K562 (cell line): ENCODE measurements around the gene TSPAN18. TPM values are rescaled to one million over a fixed set of nuclear protein-coding genes. Genes with fewer than 3 reads are reported as not detected.

Source experiments
- ATAC-seq: fragments of 200-7000 bp; cut with Tn5 transposase; 3 replicates; pipeline ENCODE4 v1.9.1; 2020; ENCODE audit warnings: moderate library complexity
- BruUV-seq: library from RNA; stranded (reverse); fragments of 400-500 nt; replicated peaks from 2 replicates; lab custom pipeline; 2021; lab: Mats Ljungman, UMichigan
- CTCF ChIA-PET: fragments of 300-600 bp; formaldehyde crosslinking; extraction: SDS; loops from one replicate; lab custom pipeline; 2021; ENCODE audit warnings: low intra/inter-chr PET ratio; lab: Yijun Ruan, JAX
- POLR2A ChIA-PET: fragments of 300-600, 350-650 bp; sonication (Branson Sonifier 250); formaldehyde crosslinking; extraction: SDS; loops from one replicate; lab custom pipeline; 2021; ENCODE audit warnings: antibody characterized with exemption, inconsistent platforms; lab: Yijun Ruan, JAX
- DNase-seq, 4 experiments: peaks; one replicate each; pipeline versions ENCODE4 v3.0.0 to v3.0.0-alpha.2; 2011 to 2018; ENCODE audit warnings: low spot score in 3 of 4, mixed read lengths in 3 of 4; ENCODE audit errors: extremely low read depth in 1 of 4
- FAIRE-seq: peaks from 2 replicates; lab custom pipeline; 2011; peaks lifted over from hg19 to GRCh38; lab: Jason Lieb, UNC
- H2AFZ ChIP-seq: 2 replicates; pipeline ENCODE4 v1.6.0; 2011; ENCODE audit warnings: low read depth, low read length, control low read depth, inconsistent platforms
- H3K27ac ChIP-seq: fragments of 200-600 bp; 3 replicates; pipeline ENCODE4 v1.8.0; 2011; ENCODE audit warnings: low read depth, mild to moderate bottlenecking, control low read depth, inconsistent platforms, low read length, moderate library complexity, mixed read lengths; ENCODE audit errors: extremely low read depth
- H3K27me3 ChIP-seq, 2 experiments: fragments of 300-600 bp in 1 of 2; 2 replicates in 1 of 2; 3 replicates in 1 of 2; pipeline versions ENCODE4 v1.6.0 to v1.8.0; 2011; ENCODE audit warnings: inconsistent platforms in 2 of 2, low read length in 2 of 2, mild to moderate bottlenecking in 1 of 2, mixed read lengths in 1 of 2, moderate library complexity in 1 of 2; ENCODE audit not compliant: control insufficient read depth in 2 of 2, insufficient read depth in 2 of 2
- H3K36me3 ChIP-seq: fragments of 300-600 bp; 3 replicates; pipeline ENCODE4 v1.8.0; 2011; ENCODE audit warnings: mild to moderate bottlenecking, low read length, inconsistent platforms; ENCODE audit not compliant: control insufficient read depth, insufficient read depth
- H3K4me1 ChIP-seq, 2 experiments: fragments of 200-600 bp in 1 of 2; replicated peaks in 1 of 2; 2 replicates in 1 of 2; 3 replicates in 1 of 2; pipeline versions ENCODE4 v1.5.1 to v1.8.0; 2011; ENCODE audit warnings: inconsistent platforms in 2 of 2, low read length in 2 of 2, mild to moderate bottlenecking in 1 of 2, mixed read lengths in 1 of 2, moderate library complexity in 1 of 2; ENCODE audit not compliant: control insufficient read depth in 2 of 2, insufficient read depth in 2 of 2
- H3K4me2 ChIP-seq: 2 replicates; pipeline ENCODE4 v1.6.1; 2011; ENCODE audit warnings: low read length, control low read depth, inconsistent platforms, mixed read lengths; ENCODE audit not compliant: insufficient read depth
- H3K4me3 ChIP-seq: fragments of 200-600 bp; sonication (generic), shearing (Covaris generic); 2 replicates; pipeline ENCODE4 v1.5.1; 2016; ENCODE audit warnings: control low read depth, inconsistent platforms
- H3K79me2 ChIP-seq: fragments of 200-600 bp; 3 replicates; pipeline ENCODE4 v1.8.0; 2011; ENCODE audit warnings: low read length, inconsistent platforms; ENCODE audit not compliant: control insufficient read depth, insufficient read depth
- H3K9ac ChIP-seq, 2 experiments: 2 replicates each; pipeline versions ENCODE4 v1.6.0 to v1.6.1; 2011; ENCODE audit warnings: low read depth in 2 of 2, low read length in 2 of 2, control low read depth in 1 of 2, inconsistent platforms in 1 of 2, mild to moderate bottlenecking in 1 of 2, mixed read lengths in 1 of 2; ENCODE audit not compliant: insufficient read depth in 1 of 2
- H3K9me1 ChIP-seq: one replicate; pipeline ENCODE4 v1.6.0; 2011; ENCODE audit warnings: inconsistent platforms, mild to moderate bottlenecking, low read length, moderate library complexity; ENCODE audit not compliant: control insufficient read depth, insufficient read depth
- H3K9me3 ChIP-seq: replicated peaks from 2 replicates; pipeline ENCODE4 v1.5.1; 2011; ENCODE audit warnings: low read depth, low read length, inconsistent platforms; ENCODE audit not compliant: control insufficient read depth, insufficient read depth
- H4K20me1 ChIP-seq: replicated peaks from 2 replicates; pipeline ENCODE4 v1.6.1; 2011; ENCODE audit warnings: low read length, inconsistent platforms, mixed read lengths; ENCODE audit not compliant: control insufficient read depth, insufficient read depth
- CEBPB ChIP-seq: fragments of 450-650 bp; IDR thresholded peaks from 2 replicates; pipeline ENCODE4 v1.6.1; 2016; ENCODE audit warnings: missing genetic modification characterization, missing compliant biosample characterization
- CXXC5 ChIP-seq: fragments of 250-450 bp; sonication (Bioruptor Pico); IDR thresholded peaks from 2 replicates; pipeline ENCODE4 v1.8.0; 2022; ENCODE audit warnings: inconsistent platforms, mild to moderate bottlenecking, moderate library complexity
- ETV5 ChIP-seq: sonication (generic); formaldehyde crosslinking; IDR thresholded peaks from 2 replicates; pipeline ENCODE4 v1.4.0; 2020; ENCODE audit warnings: low read depth, mild to moderate bottlenecking, missing genetic modification reagents
- LCOR ChIP-seq: sonication (generic); formaldehyde crosslinking; IDR thresholded peaks from 2 replicates; pipeline ENCODE4 v1.8.0; 2022; ENCODE audit warnings: mild to moderate bottlenecking, missing genetic modification reagents
- RBFOX2 ChIP-seq: fragments of 200-400 bp; formaldehyde crosslinking; IDR thresholded peaks from 2 replicates; pipeline ENCODE4 v1.6.1; 2017; ENCODE audit warnings: low read depth, mild to moderate bottlenecking, low read length, moderate library complexity
- SNIP1 ChIP-seq: fragments of 450-650 bp; IDR thresholded peaks from 2 replicates; pipeline ENCODE4 v1.7.1; 2017; ENCODE audit warnings: low read depth, mild to moderate bottlenecking
- STAT5B ChIP-seq: fragments of 250-450 bp; sonication (Bioruptor Pico); IDR thresholded peaks from 2 replicates; pipeline ENCODE4 v1.8.0; 2021; ENCODE audit warnings: mild to moderate bottlenecking, inconsistent platforms
- TGIF2 ChIP-seq: sonication (generic); formaldehyde crosslinking; IDR thresholded peaks from 2 replicates; pipeline ENCODE4 v1.8.1; 2022; ENCODE audit warnings: mild to moderate bottlenecking, missing genetic modification reagents, moderate library complexity
- TRIM28 ChIP-seq: fragments of 450-650 bp; IDR thresholded peaks from 2 replicates; pipeline ENCODE4 v1.6.1; 2017
- XRCC3 ChIP-seq: fragments of 450-650 bp; IDR thresholded peaks from 2 replicates; pipeline ENCODE4 v1.6.1; 2017; ENCODE audit warnings: mild to moderate bottlenecking, moderate library complexity
- ZC3H11A ChIP-seq: IDR thresholded peaks from 2 replicates; pipeline ENCODE4 v1.6.1; 2012; ENCODE audit warnings: low read depth, low read length, improper control_type of control experiment
- ZNF143 ChIP-seq: sonication (generic); formaldehyde crosslinking; IDR thresholded peaks from 2 replicates; pipeline ENCODE4 v1.9.0; 2022; ENCODE audit warnings: mild to moderate bottlenecking, missing genetic modification reagents
- ZNF146 ChIP-seq: IDR thresholded peaks from one replicate; pipeline ENCODE4 v1.6.1; 2018; ENCODE audit warnings: missing compliant biosample characterization; ENCODE audit not compliant: unreplicated experiment
- ZNF3 ChIP-seq: fragments of 250-450 bp; sonication (Bioruptor Pico); IDR thresholded peaks from 2 replicates; pipeline ENCODE4 v1.5.0; 2021; ENCODE audit warnings: mild to moderate bottlenecking, moderate library complexity
- ZNF785 ChIP-seq: fragments of 250-450 bp; sonication (Bioruptor Pico); IDR thresholded peaks from 2 replicates; pipeline ENCODE4 v1.4.0; 2020; ENCODE audit warnings: mild to moderate bottlenecking
- WGBS: fragments of 100-300 bp; shearing (Covaris generic); methylation state at CpG from one replicate; pipeline ENCODE4 v1.1.6; 2016; ENCODE audit warnings: low coverage, mixed read lengths; ENCODE audit not compliant: insufficient coverage; ENCODE audit errors: missing lambda C conversion rate; 5-methylcytosine and 5-hydroxymethylcytosine counted together
- in situ Hi-C: fragments of 300-500 bp; cut with MboI; formaldehyde crosslinking; loops from 4 replicates; pipeline ENCODE4 v1.15.0; 2018; ENCODE audit warnings: inconsistent platforms, mixed read lengths
- intact Hi-C: fragments of 100-400 bp; cut with micrococcal nuclease; formaldehyde crosslinking; loops from 2 replicates; pipeline ENCODE4 v1.14.2; 2022
- polyA plus RNA-seq, 8 experiments: library from polyadenylated mRNA; depleted of rRNA in 4 of 8; stranded (reverse) in 5 of 8; unstranded in 3 of 8; fragments of >200 nt; fragmentation: Nextera tagmentation in 2 of 8; fragmentation: Illumina TruSeq in 1 of 8; extraction: Ambion mirVana in 2 of 8; extraction: Trizol in 1 of 8; gene quantifications; 2 replicates each; pipeline versions ENCODE4 v1.2.1 to v1.2.3, GENCODE V29; 2011 to 2014; ENCODE audit warnings: inconsistent platforms in 1 of 8, missing spikeins in 1 of 8
- total RNA-seq, 7 experiments: library from RNA; depleted of rRNA in 6 of 7; stranded (reverse); fragments of >200 nt in 6 of 7; fragmentation: Illumina TruSeq in 2 of 7; extraction: Trizol in 2 of 7; gene quantifications; 2 replicates each; pipeline versions ENCODE4 v1.2.1 to v1.2.3, GENCODE V29; 2011 to 2021; ENCODE audit warnings: low replicate concordance in 1 of 7
- TF ChIP-seq, protein P1 (sequence below): fragments of 450-650 bp; IDR thresholded peaks from 2 replicates; pipeline ENCODE4 v1.6.1; 2016; ENCODE audit warnings: missing biosample characterization, missing genetic modification characterization
- TF ChIP-seq, protein P2 (sequence below): sonication (generic); formaldehyde crosslinking; IDR thresholded peaks from 2 replicates; pipeline ENCODE4 v1.8.1; 2022; ENCODE audit warnings: missing genetic modification reagents
- TF ChIP-seq, protein P3 (sequence below): fragments of 450-650 bp; IDR thresholded peaks from one replicate; pipeline ENCODE4 v1.6.1; 2018; ENCODE audit warnings: mild to moderate bottlenecking, moderate library complexity; ENCODE audit not compliant: partially characterized antibody

TSPAN18 gene
- total and polyA plus RNA-seq, 9 of the 15 experiments (the other 6 are each of a cell fraction or from before 2014, with no cell fraction given), result 0.17 to 0.35 (median 0.22) TPM; not detected in 4

DNA sequence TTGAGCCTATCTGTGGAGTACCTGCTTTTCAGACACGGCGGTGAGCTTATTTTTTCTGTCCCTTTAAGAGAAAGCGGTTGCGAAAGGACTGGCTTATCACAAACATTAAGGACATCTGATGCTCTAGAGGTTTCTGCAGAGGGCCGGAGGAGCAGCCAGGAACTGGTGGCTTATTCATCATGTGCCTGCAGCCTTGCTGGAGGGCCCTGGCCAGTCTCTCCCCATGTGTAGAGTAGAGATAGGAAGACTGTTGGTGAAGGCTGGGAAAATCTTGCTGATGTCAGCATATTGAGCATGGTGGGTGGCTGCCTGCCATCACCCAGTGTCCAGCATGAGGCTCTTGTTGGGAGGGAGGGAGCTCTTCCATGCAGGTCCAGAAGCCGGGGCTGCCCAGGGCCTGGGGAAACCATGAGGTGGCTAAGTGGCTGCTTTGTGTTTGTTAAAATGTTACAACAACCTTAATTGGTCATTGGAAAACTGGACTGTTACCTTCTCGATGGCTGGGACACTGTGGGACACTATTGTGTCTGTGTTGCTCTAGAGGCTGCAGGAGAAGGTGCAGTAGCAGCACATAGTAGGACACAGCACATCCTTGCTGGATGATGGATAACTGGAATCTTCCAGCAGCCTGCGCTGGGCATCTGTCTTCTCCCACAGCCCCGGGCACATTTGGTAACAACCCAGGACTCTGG lies 54.3 kb downstream of the TSPAN18 start:
- H3K27me3 ChIP-seq, result no peaks in the 10 kb centered on the region
- H3K9me1 ChIP-seq, result no peaks in the 10 kb centered on the region
- peak overlapping the region in 1 of 2 experiments; percentile 27; a peak in 2 of 4 replicates for H3K9ac ChIP-seq
- H4K20me1 ChIP-seq, result no peaks in the 10 kb centered on the region
- peak overlapping the region; percentile 70 for H2AFZ ChIP-seq
- ChIA-PET POLR2A (interaction anchor here (0.8 to 1.3 kb wide), 6 partner anchors 8 to 47 kb away, joined by 3 to 5 read pairs (median 3); no protein-coding TSS in a partner anchor), CTCF (no interaction called here)
- peak overlapping the region; percentile 60 for H3K4me2 ChIP-seq
- 10% methylated on average over 9 of the region's 9 CpGs for WGBS
- H3K9me3 ChIP-seq, result no peaks in the 10 kb centered on the region; the same call in 1 of the 2 replicates
- intact Hi-C loops, result loop anchor here (10.0 kb wide), 1 partner anchor 216 kb away; the partner anchor contains the start of gene CD82
- BruUV-seq, result no TSS peak
- peak overlapping the region; percentile 83 for H3K27ac ChIP-seq
- H3K36me3 ChIP-seq, result no peaks in the 10 kb centered on the region
- DNase-seq (peak; percentile 92 to 95 (median 94)), FAIRE-seq (peak; percentile 99), ATAC-seq (peak; percentile 95)
- in situ Hi-C loops, result no loop called here
- H3K79me2 ChIP-seq, result no peaks in the 10 kb centered on the region
- no peak overlapping the region for H3K4me3 ChIP-seq
- peaks cover 8 to 30% of the 10 kb centered on the region in 2 experiments; a peak in 3 of 5 replicates for H3K4me1 ChIP-seq
- TF ChIP-seq CEBPB (tag), result peak; percentile 100
- no peak for TF ChIP-seq TGIF2 (CRISPR knock-in tag)
- TF ChIP-seq LCOR (CRISPR knock-in tag), result peak; percentile 66; the same call in 1 of the 2 replicates
- no peak for TF ChIP-seq ZNF146 (CRISPR knock-in tag)
- TF ChIP-seq, protein P1, sequence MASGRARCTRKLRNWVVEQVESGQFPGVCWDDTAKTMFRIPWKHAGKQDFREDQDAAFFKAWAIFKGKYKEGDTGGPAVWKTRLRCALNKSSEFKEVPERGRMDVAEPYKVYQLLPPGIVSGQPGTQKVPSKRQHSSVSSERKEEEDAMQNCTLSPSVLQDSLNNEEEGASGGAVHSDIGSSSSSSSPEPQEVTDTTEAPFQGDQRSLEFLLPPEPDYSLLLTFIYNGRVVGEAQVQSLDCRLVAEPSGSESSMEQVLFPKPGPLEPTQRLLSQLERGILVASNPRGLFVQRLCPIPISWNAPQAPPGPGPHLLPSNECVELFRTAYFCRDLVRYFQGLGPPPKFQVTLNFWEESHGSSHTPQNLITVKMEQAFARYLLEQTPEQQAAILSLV (tag), result peak; percentile 83
- TF ChIP-seq SNIP1, result no peak
- no peak for TF ChIP-seq ZNF143 (CRISPR knock-in tag)
- TF ChIP-seq, protein P2, sequence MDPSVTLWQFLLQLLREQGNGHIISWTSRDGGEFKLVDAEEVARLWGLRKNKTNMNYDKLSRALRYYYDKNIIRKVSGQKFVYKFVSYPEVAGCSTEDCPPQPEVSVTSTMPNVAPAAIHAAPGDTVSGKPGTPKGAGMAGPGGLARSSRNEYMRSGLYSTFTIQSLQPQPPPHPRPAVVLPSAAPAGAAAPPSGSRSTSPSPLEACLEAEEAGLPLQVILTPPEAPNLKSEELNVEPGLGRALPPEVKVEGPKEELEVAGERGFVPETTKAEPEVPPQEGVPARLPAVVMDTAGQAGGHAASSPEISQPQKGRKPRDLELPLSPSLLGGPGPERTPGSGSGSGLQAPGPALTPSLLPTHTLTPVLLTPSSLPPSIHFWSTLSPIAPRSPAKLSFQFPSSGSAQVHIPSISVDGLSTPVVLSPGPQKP (CRISPR knock-in tag), result no peak
- TF ChIP-seq, protein P3, sequence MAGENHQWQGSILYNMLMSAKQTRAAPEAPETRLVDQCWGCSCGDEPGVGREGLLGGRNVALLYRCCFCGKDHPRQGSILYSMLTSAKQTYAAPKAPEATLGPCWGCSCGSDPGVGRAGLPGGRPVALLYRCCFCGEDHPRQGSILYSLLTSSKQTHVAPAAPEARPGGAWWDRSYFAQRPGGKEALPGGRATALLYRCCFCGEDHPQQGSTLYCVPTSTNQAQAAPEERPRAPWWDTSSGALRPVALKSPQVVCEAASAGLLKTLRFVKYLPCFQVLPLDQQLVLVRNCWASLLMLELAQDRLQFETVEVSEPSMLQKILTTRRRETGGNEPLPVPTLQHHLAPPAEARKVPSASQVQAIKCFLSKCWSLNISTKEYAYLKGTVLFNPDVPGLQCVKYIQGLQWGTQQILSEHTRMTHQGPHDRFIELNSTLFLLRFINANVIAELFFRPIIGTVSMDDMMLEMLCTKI, result no peak
- no peak for TF ChIP-seq ZNF3
- TF ChIP-seq RBFOX2, result peak; percentile 42; the same call in 1 of the 2 replicates
- peak; percentile 57; the same call in 1 of the 2 replicates for TF ChIP-seq ETV5 (CRISPR knock-in tag)
- no peak for TF ChIP-seq STAT5B (CRISPR knock-in tag)
- TF ChIP-seq TRIM28, result peak; percentile 73; the same call in 1 of the 2 replicates
- no peak for TF ChIP-seq XRCC3
- TF ChIP-seq CXXC5 (CRISPR knock-in tag), result peak; percentile 65
- TF ChIP-seq ZC3H11A, result no peak
- no peak for TF ChIP-seq ZNF785 (CRISPR knock-in tag)
